ENCODE measurements around the gene ACADS. TPM values are rescaled to one million over a fixed set of nuclear protein-coding genes. Genes with fewer than 3 reads are reported as not detected.

Gene ACADS
- total RNA-seq, 1 experiment from 2014 or later: 15.9 TPM

DNA sequence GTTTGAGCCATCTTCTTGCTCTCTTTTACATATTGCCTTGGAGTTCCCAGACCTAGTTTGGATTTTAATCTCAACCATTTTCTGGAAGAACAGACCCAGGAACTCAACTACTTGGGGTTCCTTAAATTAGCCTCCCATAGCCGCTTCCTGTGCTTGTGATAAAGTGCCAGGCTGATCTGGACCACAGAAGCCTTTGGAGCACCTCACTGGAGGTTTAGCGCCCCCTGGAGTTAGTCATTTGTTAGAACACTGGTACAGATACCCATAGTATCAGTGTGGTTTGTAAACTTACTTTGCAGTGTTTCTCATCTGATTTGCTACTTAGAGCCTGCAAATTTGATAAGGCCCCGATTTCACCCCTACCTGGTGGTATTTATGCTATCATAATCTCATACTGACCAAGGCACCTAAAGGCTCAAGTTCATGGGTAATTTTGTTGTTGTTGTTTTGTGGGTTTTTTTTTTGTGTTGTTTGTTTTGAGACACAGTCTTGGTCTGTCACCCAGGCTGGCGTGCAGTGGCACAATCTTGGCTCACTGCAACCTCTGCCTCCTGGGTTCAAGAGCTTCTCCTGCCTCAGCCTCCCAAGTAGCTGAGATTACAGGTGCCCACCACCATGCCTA, 11.7 kb upstream of the ACADS start:
- in situ Hi-C loops (cut with HindIII; ENCODE audit: low pct_unique_long_range_greater_than_20kb, low sequenced_read_pairs) (no loop called here), intact Hi-C loops (cut with micrococcal nuclease; ENCODE audit: unreplicated experiment) (loop anchor here (2.0 to 5.0 kb wide), 2 partner anchors 67 to 131 kb away; no protein-coding TSS in a partner anchor)
- Histone ChIP-seq H3K4me1 (ENCODE audit: control insufficient read depth, insufficient read depth, low read length) (peaks cover 15% of the 10 kb centered on the region), H3K36me3 (ENCODE audit: control insufficient read depth, insufficient read depth, low read length) (peaks cover 13% of the 10 kb centered on the region), H3K27ac (ENCODE audit: low read length) (no peak overlapping the region), H3K27me3 (ENCODE audit: control insufficient read depth, insufficient read depth, low read length) (no peaks in the 10 kb centered on the region), H3K4me3 (ENCODE audit: low read depth in 2 of 2, low read length in 2 of 2) (no peak overlapping the region), H3K9me3 (ENCODE audit: control insufficient read depth, insufficient read depth, low read depth, low read length) (no peaks in the 10 kb centered on the region)
- TF ChIP-seq, protein P1, sequence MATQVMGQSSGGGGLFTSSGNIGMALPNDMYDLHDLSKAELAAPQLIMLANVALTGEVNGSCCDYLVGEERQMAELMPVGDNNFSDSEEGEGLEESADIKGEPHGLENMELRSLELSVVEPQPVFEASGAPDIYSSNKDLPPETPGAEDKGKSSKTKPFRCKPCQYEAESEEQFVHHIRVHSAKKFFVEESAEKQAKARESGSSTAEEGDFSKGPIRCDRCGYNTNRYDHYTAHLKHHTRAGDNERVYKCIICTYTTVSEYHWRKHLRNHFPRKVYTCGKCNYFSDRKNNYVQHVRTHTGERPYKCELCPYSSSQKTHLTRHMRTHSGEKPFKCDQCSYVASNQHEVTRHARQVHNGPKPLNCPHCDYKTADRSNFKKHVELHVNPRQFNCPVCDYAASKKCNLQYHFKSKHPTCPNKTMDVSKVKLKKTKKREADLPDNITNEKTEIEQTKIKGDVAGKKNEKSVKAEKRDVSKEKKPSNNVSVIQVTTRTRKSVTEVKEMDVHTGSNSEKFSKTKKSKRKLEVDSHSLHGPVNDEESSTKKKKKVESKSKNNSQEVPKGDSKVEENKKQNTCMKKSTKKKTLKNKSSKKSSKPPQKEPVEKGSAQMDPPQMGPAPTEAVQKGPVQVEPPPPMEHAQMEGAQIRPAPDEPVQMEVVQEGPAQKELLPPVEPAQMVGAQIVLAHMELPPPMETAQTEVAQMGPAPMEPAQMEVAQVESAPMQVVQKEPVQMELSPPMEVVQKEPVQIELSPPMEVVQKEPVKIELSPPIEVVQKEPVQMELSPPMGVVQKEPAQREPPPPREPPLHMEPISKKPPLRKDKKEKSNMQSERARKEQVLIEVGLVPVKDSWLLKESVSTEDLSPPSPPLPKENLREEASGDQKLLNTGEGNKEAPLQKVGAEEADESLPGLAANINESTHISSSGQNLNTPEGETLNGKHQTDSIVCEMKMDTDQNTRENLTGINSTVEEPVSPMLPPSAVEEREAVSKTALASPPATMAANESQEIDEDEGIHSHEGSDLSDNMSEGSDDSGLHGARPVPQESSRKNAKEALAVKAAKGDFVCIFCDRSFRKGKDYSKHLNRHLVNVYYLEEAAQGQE (IDR thresholded peaks at IDR 0.05; ENCODE audit: insufficient read depth in 1 of 2, low read depth in 2 of 2, low read length in 1 of 2): no peak
- no peak for TF ChIP-seq TCF7L2 (IDR thresholded peaks at IDR 0.05; ENCODE audit: low read depth, low read length)
- TF ChIP-seq, protein P2, sequence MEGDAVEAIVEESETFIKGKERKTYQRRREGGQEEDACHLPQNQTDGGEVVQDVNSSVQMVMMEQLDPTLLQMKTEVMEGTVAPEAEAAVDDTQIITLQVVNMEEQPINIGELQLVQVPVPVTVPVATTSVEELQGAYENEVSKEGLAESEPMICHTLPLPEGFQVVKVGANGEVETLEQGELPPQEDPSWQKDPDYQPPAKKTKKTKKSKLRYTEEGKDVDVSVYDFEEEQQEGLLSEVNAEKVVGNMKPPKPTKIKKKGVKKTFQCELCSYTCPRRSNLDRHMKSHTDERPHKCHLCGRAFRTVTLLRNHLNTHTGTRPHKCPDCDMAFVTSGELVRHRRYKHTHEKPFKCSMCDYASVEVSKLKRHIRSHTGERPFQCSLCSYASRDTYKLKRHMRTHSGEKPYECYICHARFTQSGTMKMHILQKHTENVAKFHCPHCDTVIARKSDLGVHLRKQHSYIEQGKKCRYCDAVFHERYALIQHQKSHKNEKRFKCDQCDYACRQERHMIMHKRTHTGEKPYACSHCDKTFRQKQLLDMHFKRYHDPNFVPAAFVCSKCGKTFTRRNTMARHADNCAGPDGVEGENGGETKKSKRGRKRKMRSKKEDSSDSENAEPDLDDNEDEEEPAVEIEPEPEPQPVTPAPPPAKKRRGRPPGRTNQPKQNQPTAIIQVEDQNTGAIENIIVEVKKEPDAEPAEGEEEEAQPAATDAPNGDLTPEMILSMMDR (IDR thresholded peaks at IDR 0.05): peak; percentile 94
- BruUV-seq (replicated peaks): no TSS peak
- DNase-seq (ENCODE audit: low read depth, low spot score) (peak; percentile 33), ATAC-seq (peak; percentile 70)
- ChIA-PET CTCF (no interaction called here), POLR2A (no interaction called here)

DNA sequence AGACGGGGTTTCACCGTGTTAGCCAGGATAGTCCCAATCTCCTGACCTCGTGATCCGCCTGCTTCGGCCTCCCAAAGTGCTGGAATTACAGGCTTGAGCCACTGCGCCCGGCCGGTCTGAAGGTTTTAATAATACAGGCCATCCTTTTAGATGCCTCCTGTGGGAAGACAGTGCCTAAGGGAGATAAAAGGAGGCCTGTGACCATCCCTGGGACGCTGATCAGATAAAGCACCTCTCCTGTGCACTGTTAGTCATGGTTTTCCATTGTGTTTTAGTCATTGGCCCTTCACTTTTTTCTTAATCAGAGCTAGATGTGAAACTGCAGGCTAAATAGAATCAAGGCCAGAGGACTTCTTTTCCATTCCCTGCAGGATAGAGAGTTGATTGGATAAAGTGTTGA, 7.6 kb upstream of the ACADS start:
- Histone ChIP-seq H3K27me3 (ENCODE audit: control insufficient read depth, insufficient read depth, low read length) (no peaks in the 10 kb centered on the region), H3K27ac (ENCODE audit: low read length) (no peak overlapping the region), H3K9me3 (ENCODE audit: control insufficient read depth, insufficient read depth, low read depth, low read length) (no peaks in the 10 kb centered on the region), H3K36me3 (ENCODE audit: control insufficient read depth, insufficient read depth, low read length) (peaks cover 23% of the 10 kb centered on the region), H3K4me3 (ENCODE audit: low read depth in 2 of 2, low read length in 2 of 2) (no peak overlapping the region), H3K4me1 (ENCODE audit: control insufficient read depth, insufficient read depth, low read length) (no peaks in the 10 kb centered on the region)
- no TSS peak for BruUV-seq (replicated peaks)
- in situ Hi-C loops (cut with HindIII; ENCODE audit: low pct_unique_long_range_greater_than_20kb, low sequenced_read_pairs) (no loop called here), intact Hi-C loops (cut with micrococcal nuclease; ENCODE audit: unreplicated experiment) (no loop called here)
- POLR2A ChIA-PET: no interaction called here
- ATAC-seq (no peak), DNase-seq (ENCODE audit: low read depth, low spot score) (no peak)
- TF ChIP-seq POLR2AphosphoS5 (IDR thresholded peaks at IDR 0.05; ENCODE audit: low read depth, low read length) (no peak), SIN3A (IDR thresholded peaks at IDR 0.05; ENCODE audit: borderline replicate concordance, insufficient read depth, low read depth, low read length) (no peak), TCF7L2 (IDR thresholded peaks at IDR 0.05; ENCODE audit: low read depth, low read length) (no peak)
- TF ChIP-seq, protein P2 (IDR thresholded peaks at IDR 0.05): no peak
- TF ChIP-seq, protein P1 (IDR thresholded peaks at IDR 0.05; ENCODE audit: insufficient read depth in 1 of 2, low read depth in 2 of 2, low read length in 1 of 2): no peak
- CTCF ChIA-PET: no interaction called here
